Stomach (tissue), 9 donors: ENCODE data around the gene BID. TPM values are rescaled to one million over a fixed set of nuclear protein-coding genes. Genes with fewer than 3 reads are reported as not detected.

Experiments used
- DNase-seq, 2 donors: peaks; one replicate each; pipeline versions ENCODE4 v3.0.0 to v3.0.0-alpha.2; 2013 to 2019
- H3K27ac ChIP-seq, 5 donors: fragments of 200-600 bp in 4 of 5; sonication (generic) in 4 of 5; one replicate each; pipeline ENCODE4 v1.5.1; 2013 to 2019; ENCODE audit warnings: mild to moderate bottlenecking in 1 of 5, moderate library complexity in 1 of 5
- H3K27me3 ChIP-seq, 3 donors: fragments of 200-600 bp; sonication (generic); one replicate each; pipeline ENCODE4 v1.5.1; 2017 to 2019; ENCODE audit warnings: mixed run types in 1 of 3
- H3K36me3 ChIP-seq, 4 donors: fragments of 200-600 bp; sonication (generic); 1 replicate in 3 of 4; 2 replicates in 1 of 4; pipeline ENCODE4 v1.5.1; 2016 to 2019
- H3K4me1 ChIP-seq, 4 donors: fragments of 200-600 bp; sonication (generic); one replicate each; pipeline ENCODE4 v1.5.1; 2016 to 2019
- H3K4me3 ChIP-seq, 4 donors: fragments of 200-600 bp; sonication (generic) in 3 of 4; one replicate each; pipeline ENCODE4 v1.5.1; 2016 to 2019; ENCODE audit warnings: mild to moderate bottlenecking in 1 of 4
- H3K9me3 ChIP-seq, 4 donors: fragments of 200-600 bp; sonication (generic); one replicate each; pipeline ENCODE4 v1.5.1; 2016 to 2019
- EP300 ChIP-seq: sonication (generic); formaldehyde crosslinking; IDR thresholded peaks from one replicate; pipeline ENCODE4 v1.6.1; 2017; ENCODE audit warnings: antibody characterized with exemption
- POLR2A ChIP-seq, 4 donors: fragments of 450-650 bp; IDR thresholded peaks; one replicate each; pipeline ENCODE4 v1.6.1; 2016; ENCODE audit warnings: antibody characterized with exemption in 4 of 4, control low read depth in 2 of 4, mild to moderate bottlenecking in 1 of 4, moderate library complexity in 1 of 4
- POLR2AphosphoS5 ChIP-seq, 3 donors: sonication (generic); formaldehyde crosslinking; IDR thresholded peaks; one replicate each; pipeline ENCODE4 v1.6.1; 2016; ENCODE audit warnings: antibody characterized with exemption in 3 of 3
- WGBS, 5 donors: extraction: QIAGEN DNeasy Blood & Tissue Kit in 3 of 5; methylation state at CpG; one replicate each; pipeline versions ENCODE4 v1.1.5 to v1.1.7; 2013 to 2018; 5-methylcytosine and 5-hydroxymethylcytosine counted together
- intact Hi-C: fragments of 100-400 bp; cut with DNase I; formaldehyde crosslinking; loops from one replicate; pipeline ENCODE4 v1.15.1; 2023; ENCODE audit warnings: low total_unique reads
- polyA plus RNA-seq, 3 donors: library from polyadenylated mRNA; stranded (reverse); fragments of 200-250 nt; gene quantifications; one replicate each; pipeline ENCODE4 v1.2.3, GENCODE V29; 2013
- total RNA-seq, 5 donors: library from RNA; depleted of rRNA; stranded (reverse); fragments of >200 nt; gene quantifications; one replicate each; pipeline versions ENCODE4 v1.1.0 to v1.2.3, GENCODE V29; 2014 to 2016
- TF ChIP-seq, protein P1 (sequence below), 7 experiments: fragments of 450-650 bp in 4 of 7; fragments of 200-600 bp in 3 of 7; sonication (generic) in 3 of 7; IDR thresholded peaks; one replicate each; pipeline ENCODE4 v1.5.1; 2016 to 2019; ENCODE audit warnings: antibody characterized with exemption in 7 of 7, control low read depth in 2 of 7, mild to moderate bottlenecking in 1 of 7
- donor health status: healthy with polysubstance abuse.
- donor health status: Bipolar disorder and iron deficiency.
- donor health status: healthy.

The BID gene
- total and polyA plus RNA-seq, 8 donors, result 1.2 to 50.9 (median 19.7) TPM

DNA sequence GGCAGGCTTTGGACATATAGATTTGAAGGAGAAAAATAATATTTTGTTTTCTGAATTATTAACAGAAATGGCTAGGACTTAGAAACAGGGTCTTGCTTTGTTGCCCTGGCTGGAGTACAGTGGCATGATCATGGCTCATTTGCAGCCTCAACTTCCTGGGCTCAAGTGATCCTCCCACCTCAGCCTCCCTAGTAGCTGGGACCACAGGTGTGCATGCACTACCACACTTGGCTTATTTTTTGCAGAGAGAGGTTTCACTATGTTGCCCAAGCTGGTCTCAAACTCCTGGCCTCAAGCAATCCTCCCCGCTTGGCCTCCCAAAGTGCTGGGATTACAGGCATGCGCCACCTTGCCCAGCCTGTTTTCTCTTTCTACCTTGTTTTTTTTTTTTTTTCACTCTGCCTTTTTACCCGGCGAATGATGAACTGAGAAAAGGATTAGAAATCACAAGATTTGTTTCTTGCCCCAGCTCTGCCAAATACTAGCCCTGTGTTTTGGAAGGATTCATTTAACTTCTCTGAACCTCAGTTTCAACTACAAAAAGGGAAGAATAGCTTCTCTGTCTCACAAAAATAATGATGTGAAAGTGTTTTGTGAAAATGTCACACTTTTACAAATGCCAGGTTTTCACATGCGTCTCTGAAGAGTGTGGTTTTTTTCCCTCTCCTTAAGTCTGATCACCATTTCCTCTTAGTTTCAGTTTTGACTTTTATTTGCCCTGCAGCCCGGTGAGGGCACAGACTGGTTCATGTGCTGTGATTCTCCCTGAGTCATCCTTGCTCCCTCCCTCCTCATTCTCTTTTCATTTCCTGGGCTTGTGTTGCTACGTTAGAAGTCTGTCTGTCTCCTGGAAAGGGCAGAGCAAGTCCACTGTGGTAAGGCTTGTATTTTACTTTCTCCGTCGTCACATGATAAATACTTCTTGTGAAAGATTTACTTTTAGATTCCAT lies 68.0 kb downstream of the BID start:
- WGBS, 5 donors, result 26 to 33% (median 30%) methylated on average over 9 of the region's 9 CpGs
- no peaks in the 10 kb centered on the region for H3K27me3 ChIP-seq
- peak overlapping the region; percentile 4 to 26 (median 23) for H3K4me3 ChIP-seq
- no peaks in the 10 kb centered on the region for H3K9me3 ChIP-seq
- peaks cover 6 to 40% (median 33%) of the 10 kb centered on the region in 4 donors for H3K36me3 ChIP-seq
- peak overlapping the region in 4 of 5 donors; percentile 64 to 75 (median 66) for H3K27ac ChIP-seq
- peak in 2 of 3 donors; percentile 67 to 83 for TF ChIP-seq POLR2AphosphoS5 (IDR thresholded peaks at IDR 0.05)
- no peak for TF ChIP-seq POLR2A (IDR thresholded peaks at IDR 0.05)
- TF ChIP-seq EP300, result no peak
- TF ChIP-seq, protein P1, sequence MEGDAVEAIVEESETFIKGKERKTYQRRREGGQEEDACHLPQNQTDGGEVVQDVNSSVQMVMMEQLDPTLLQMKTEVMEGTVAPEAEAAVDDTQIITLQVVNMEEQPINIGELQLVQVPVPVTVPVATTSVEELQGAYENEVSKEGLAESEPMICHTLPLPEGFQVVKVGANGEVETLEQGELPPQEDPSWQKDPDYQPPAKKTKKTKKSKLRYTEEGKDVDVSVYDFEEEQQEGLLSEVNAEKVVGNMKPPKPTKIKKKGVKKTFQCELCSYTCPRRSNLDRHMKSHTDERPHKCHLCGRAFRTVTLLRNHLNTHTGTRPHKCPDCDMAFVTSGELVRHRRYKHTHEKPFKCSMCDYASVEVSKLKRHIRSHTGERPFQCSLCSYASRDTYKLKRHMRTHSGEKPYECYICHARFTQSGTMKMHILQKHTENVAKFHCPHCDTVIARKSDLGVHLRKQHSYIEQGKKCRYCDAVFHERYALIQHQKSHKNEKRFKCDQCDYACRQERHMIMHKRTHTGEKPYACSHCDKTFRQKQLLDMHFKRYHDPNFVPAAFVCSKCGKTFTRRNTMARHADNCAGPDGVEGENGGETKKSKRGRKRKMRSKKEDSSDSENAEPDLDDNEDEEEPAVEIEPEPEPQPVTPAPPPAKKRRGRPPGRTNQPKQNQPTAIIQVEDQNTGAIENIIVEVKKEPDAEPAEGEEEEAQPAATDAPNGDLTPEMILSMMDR (IDR thresholded peaks at IDR 0.05), result no peak
- H3K4me1 ChIP-seq, result peaks cover 0 to 26% (median 11%) of the 10 kb centered on the region in 4 donors
- peak; percentile 28 to 75 for DNase-seq
- intact Hi-C loops, result no loop called here

DNA sequence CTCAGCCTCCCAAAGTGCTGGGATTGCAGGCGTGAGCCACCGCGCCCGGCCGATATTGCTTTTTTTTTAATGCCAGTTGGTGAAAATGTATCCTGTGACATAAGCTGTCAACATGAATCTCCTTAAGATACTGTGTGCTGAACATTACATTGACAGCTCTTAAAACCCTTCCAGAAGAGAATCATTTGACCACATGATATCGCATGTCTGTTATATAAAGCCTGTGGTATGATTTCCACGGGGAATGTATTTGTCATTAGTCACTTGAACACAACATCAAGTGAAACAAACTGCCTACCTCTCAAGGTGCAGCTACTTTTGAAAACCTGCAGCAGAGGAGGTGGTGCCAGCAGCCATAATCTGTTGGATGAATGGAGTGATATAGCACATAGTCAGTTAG lies 68.7 kb downstream of the BID start:
- Histone ChIP-seq H3K9me3 (no peaks in the 10 kb centered on the region), H3K36me3 (peaks cover 6 to 40% (median 33%) of the 10 kb centered on the region in 4 donors), H3K27me3 (no peaks in the 10 kb centered on the region), H3K4me3 (no peak overlapping the region), H3K4me1 (peaks cover 0 to 29% (median 11%) of the 10 kb centered on the region in 4 donors), H3K27ac (peak overlapping the region in 3 of 5 donors; percentile 65 to 75 (median 68))
- no peak for TF ChIP-seq POLR2AphosphoS5 (IDR thresholded peaks at IDR 0.05)
- TF ChIP-seq POLR2A (IDR thresholded peaks at IDR 0.05), result no peak
- no peak for TF ChIP-seq EP300
- TF ChIP-seq, protein P1 (IDR thresholded peaks at IDR 0.05), result no peak
- no peak for DNase-seq
- intact Hi-C loops, result no loop called here
- 94 to 98% (median 96%) methylated on average over 7 of the region's 7 CpGs for WGBS, 5 donors

DNA sequence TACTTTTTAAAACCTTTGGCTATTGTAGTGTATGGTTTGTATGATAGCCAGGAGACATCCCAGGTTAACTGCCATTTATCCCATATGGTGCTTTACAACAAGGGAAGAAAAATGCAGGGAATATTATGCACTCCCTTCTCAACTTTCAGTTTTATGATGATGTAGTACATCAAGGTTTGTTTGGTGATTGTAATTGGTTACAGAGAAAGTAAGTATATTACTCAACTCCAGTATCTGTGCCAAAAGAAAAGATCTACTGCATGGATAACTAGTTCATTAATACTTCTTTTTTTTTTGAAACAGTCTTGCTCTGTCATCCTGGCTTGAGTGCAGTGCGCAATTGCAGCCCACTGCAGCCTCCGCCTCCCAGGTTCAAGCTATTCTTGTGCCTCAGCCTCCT lies 70.5 kb downstream of the BID start:
- Histone ChIP-seq H3K36me3 (peaks cover 6 to 37% (median 25%) of the 10 kb centered on the region in 4 donors), H3K27me3 (no peaks in the 10 kb centered on the region), H3K4me1 (peaks cover 0 to 29% (median 11%) of the 10 kb centered on the region in 4 donors), H3K9me3 (no peaks in the 10 kb centered on the region), H3K4me3 (no peak overlapping the region), H3K27ac (no peak overlapping the region)
- TF ChIP-seq, protein P1 (IDR thresholded peaks at IDR 0.05), result no peak
- no peak for TF ChIP-seq POLR2A (IDR thresholded peaks at IDR 0.05)
- no peak for TF ChIP-seq EP300
- TF ChIP-seq POLR2AphosphoS5 (IDR thresholded peaks at IDR 0.05), result no peak
- DNase-seq, result no peak
- intact Hi-C loops, result no loop called here
- 94 to 99% (median 95%) methylated on average over 2 of the region's 2 CpGs for WGBS, 5 donors

DNA sequence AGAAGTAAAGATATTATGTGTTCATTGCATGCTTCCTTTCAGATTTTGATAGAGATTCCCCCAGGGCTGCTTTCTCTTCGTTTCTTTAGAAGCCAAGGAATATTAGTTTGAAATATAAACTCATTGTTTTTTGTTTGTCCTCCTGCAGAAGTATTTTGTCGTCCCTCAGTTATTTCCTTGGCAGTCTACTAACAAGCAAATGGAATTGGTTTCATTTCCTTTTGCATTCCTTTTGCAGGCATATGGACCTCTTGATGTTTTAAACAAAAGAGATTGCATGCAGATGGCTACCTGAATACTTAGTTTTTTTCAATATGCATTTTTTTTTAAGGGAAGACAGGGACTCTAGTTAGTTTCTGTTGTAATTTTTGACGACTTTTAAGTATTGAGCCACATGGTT lies 73.5 kb downstream of the BID start:
- no peak for DNase-seq
- intact Hi-C loops, result no loop called here
- WGBS, 5 donors, result 36 to 40% (median 37%) methylated on average over 3 of the region's 3 CpGs
- H3K9me3 ChIP-seq, result no peaks in the 10 kb centered on the region
- TF ChIP-seq POLR2AphosphoS5 (IDR thresholded peaks at IDR 0.05) (no peak), EP300 (no peak), POLR2A (IDR thresholded peaks at IDR 0.05) (no peak)
- TF ChIP-seq, protein P1 (IDR thresholded peaks at IDR 0.05), result no peak
- no peak overlapping the region for H3K27ac ChIP-seq
- H3K27me3 ChIP-seq, result no peaks in the 10 kb centered on the region
- no peak overlapping the region for H3K4me3 ChIP-seq
- H3K4me1 ChIP-seq, result peaks cover 0 to 4% (median 2%) of the 10 kb centered on the region in 4 donors
- peaks cover 6 to 40% (median 29%) of the 10 kb centered on the region in 4 donors for H3K36me3 ChIP-seq
